GM21529 (cell line): ENCODE data around the gene FGD4.

ENCODE experiments used
- ATAC-seq: cut with Tn5 transposase; IDR thresholded peaks from one replicate; pipeline ENCODE4 v1.9.1; 2021; ENCODE audit not compliant: unreplicated experiment

Gene FGD4

GRCh38 chr12:32603071-32603470 is 203.7 kb downstream of the FGD4 start:
- no peak for ATAC-seq

GRCh38 chr12:32603858-32604257 is 204.5 kb downstream of the FGD4 start:
- peak; percentile 96 for ATAC-seq

GRCh38 chr12:32604565-32604964 is 205.2 kb downstream of the FGD4 start:
- no peak for ATAC-seq

- no peak for ATAC-seq
These were observed 206.2 kb downstream of the FGD4 start for GRCh38 chr12:32605326-32606095.

- no peak for ATAC-seq
These were observed 207.1 kb downstream of the FGD4 start for GRCh38 chr12:32606443-32606842.

DNA sequence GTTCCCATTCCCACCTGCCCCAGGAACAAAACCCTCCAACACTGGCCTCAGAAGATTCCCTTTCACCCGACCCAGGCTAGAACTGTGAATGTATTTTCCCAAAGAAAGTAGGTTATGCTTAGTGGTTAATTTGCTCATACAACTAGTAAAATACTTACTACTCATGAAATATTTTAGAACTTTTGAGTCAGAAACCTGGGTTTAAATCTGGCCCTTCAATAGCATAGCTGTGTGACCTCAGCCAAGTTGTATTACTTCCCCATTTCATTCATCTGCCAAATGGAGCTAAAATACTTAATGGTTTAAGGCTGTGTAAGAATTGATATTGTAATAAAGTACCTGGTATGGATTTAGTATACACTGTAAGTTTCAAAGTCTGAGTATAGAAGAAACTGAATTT is 210.6 kb downstream of the FGD4 start:
- no peak for ATAC-seq

GRCh38 chr12:32611986-32612385 is 212.6 kb downstream of the FGD4 start:
- no peak for ATAC-seq

DNA sequence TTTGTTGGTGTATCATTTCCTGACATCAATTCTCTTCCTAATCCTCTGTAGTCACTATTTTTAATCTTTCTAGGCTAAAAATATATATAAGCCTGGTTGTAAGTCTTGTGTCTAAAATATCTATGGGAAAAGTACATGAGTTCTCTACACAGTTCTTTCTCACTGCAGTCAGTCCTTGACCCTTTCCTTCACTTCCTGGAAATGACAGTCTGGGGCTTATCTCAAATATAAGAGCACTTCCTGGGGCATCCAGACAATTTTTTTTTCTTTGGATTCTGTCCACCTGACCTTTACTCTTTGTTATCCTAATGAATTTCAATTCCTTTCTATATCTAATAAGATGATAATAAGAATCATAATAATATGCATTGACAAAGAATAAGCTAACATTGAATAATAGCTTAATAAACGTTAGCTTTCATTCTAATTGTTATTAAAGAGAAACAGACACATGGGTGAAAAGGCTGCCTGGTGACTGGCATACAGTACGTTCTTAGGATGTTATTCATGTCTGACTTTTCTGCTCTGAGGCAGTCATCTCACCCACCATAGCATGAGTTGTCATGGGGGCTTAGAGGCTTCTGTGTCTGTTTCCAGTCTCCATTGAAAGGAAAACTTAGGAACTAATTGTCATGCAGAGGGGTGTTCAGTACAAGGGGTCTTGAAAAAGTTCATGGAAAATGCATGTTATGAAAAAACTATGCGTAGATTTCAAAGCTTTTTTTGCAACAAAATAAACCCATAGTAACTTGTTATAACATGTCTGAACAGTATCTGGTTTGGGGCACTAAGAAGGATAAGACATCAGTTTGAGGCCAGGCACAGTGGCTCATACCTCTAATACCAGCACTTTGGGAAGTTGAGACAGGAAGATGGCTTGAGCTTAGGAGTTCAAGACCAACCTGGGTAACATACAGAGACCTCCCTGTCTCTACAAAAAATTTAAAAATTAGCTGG is 213.6 kb downstream of the FGD4 start:
- ATAC-seq: no peak

- ATAC-seq: no peak
These were observed 216.1 kb downstream of the FGD4 start for GRCh38 chr12:32615441-32615840.

- ATAC-seq: no peak
These were observed 218.2 kb downstream of the FGD4 start for GRCh38 chr12:32617534-32617933.

DNA sequence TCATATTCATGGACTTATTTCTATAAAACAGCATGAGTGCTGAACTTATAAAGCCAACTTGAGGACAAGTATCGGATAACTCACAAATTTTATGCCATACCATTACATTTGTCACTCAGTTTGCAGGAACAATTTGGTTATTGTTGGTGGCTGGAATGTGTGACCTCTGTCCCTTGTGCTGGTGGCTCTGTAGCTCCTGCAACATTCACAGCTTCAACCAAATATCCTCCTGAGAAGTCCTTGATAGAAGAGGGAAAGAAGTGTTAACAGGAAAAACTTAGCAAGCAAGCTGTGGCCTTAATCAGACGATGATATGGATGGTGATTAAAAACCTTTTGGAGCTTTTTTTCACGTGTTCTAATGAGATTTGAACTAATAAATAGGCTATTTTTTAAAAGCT is 218.8 kb downstream of the FGD4 start:
- no peak for ATAC-seq

- no peak for ATAC-seq
These were observed 228.6 kb downstream of the FGD4 start for GRCh38 chr12:32627976-32628375.

GRCh38 chr12:32641287-32641901 is 242.0 kb downstream of the FGD4 start:
- ATAC-seq: no peak

GRCh38 chr12:32644431-32644830 is 245.1 kb downstream of the FGD4 start:
- ATAC-seq: no peak

DNA sequence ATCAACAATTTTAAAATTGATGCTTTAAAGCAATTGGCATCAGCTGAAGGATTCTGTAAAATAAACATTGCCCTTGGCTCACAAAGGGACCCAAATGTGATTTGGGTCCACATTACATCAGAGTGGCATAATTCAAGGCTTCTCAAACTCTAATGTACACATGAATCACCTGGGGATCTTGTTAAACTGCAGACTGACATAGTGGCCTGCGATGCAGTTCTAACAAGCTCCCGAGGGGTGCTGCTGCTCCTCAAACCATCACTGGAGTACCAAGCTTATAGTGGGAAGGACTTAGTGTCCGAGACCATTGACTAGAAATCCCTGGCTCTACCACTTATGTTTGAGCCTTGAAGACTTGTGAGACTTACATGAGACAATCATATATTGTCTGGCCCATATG is 247.9 kb downstream of the FGD4 start:
- ATAC-seq: no peak

- ATAC-seq: no peak
These were observed 251.2 kb downstream of the FGD4 start for GRCh38 chr12:32650508-32650907.

DNA sequence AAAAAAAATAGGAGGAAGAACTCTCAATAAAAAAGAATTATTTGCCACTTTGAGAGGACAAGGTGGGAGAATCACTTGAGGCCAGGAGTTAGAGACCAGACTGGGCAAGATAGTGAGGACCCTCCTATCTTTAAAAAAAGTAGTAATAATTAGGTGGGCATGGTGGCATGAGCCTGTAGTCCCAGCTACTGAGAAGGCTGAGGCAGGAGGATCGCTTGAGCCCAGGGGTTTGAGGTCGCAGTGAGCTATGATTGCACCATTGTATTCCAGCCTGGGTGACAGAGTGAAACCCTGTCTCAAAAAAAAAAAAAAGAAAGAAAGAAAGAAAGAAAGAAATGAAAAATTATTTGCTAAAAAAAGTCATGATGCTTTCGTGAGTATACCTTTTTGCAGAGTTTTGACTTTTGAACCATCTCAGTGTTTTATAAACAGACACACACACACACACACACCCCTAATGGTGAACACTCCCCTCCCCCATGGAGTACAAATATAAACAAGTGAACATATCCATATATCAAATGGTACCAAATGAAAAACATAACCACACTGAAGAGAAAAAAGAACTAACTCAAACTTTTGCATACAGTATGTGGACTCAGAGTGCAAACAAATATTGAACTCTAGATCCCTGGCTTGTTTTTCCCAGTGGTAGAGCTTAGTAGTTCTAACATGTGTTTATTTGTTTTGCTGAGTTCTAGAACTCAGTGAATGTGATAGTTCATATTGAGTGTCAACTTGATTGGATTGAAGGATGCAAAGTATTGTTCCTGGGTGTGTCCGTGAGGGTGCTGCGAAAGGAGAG is 252.0 kb downstream of the FGD4 start:
- ATAC-seq: no peak

- no peak for ATAC-seq
These were observed 252.5 kb downstream of the FGD4 start for GRCh38 chr12:32651956-32652210.

DNA sequence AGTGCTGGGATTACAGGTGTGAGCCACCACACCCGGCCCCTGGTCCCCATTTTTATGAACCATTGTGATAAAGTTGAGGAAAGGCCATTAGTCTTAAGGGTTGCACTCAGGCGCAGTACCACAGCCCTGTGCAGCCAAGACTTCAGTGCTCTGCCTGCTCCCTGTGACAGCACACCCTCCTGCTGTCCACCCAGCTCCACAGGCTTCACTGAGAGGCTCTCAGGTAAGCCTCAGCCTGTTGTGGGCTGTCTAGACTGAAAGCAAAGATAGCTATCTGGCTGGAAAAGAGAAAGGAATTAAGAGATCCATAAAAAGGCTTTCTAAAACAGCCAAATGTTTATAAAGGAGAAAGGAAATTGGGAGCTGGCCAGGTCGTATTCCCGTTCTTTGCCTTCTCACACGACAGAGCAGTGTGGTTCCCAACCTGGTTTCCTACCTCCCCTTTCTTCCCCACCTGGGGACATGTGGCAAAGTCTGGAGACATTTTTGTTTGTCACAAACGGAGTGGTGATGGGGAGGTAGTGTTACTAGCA is 260.6 kb downstream of the FGD4 start:
- ATAC-seq: no peak

DNA sequence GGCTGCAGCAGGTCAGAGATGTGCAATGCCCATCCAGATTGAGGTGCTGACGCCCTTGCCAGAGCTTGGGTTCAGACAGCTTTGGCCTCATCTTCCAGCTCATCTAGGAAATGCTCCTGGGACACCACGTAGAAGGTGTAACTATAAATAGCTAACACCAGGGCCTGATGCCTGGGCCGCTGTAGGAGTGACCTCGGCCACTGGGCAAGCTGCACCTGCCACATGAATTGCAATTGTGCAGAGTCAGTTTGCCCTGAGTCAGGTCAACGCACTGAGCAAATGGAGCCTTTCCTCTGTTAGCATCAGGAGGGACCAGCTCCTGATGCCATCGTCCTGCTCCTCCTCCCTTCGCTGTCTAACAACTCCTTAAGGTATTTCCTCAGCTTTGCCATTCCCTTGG is 262.3 kb downstream of the FGD4 start:
- ATAC-seq: no peak

DNA sequence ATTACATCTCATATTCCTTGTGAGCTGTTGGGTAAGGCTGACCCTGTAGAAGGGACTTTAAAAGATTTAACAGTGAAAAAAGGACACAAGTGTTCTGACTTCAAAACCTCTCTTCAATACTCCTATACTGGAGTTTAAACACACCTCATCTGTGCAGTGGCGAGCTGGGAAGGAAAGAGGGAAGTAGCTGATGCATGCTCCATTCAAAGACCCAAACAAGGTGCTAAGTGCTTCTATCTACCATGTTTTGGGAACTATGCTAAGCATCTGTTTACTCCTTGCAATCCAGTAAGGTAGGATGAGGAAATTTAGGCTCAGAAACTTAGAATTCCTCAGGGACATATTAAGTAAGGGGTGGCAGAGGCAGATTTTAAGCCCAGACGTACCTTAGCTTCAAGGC is 263.3 kb downstream of the FGD4 start:
- no peak for ATAC-seq
